Rectal smooth muscle tissue (tissue), 1 donor: ENCODE results near the gene THEMIS.
"Not testable (repeated sequence)": the region's sequence is repeated elsewhere in the genome, so short reads cannot be mapped to it uniquely, and the experiment has no call there.

Experiments used
- H3K27ac ChIP-seq: one replicate; pipeline ENCODE4 v1.7.0; 2013; ENCODE audit warnings: low read depth, low read length, inconsistent platforms
- H3K27me3 ChIP-seq: one replicate; pipeline ENCODE4 v1.7.0; 2013; ENCODE audit warnings: low read length; ENCODE audit not compliant: control insufficient read depth, insufficient read depth
- H3K36me3 ChIP-seq: one replicate; pipeline ENCODE4 v1.7.0; 2013; ENCODE audit warnings: low read length; ENCODE audit not compliant: control insufficient read depth, insufficient read depth
- H3K4me1 ChIP-seq: one replicate; pipeline ENCODE4 v1.7.0; 2013; ENCODE audit warnings: low read length; ENCODE audit not compliant: control insufficient read depth, insufficient read depth
- H3K4me3 ChIP-seq: one replicate; pipeline ENCODE4 v1.7.0; 2013; ENCODE audit warnings: low read length
- H3K9ac ChIP-seq: one replicate; pipeline ENCODE4 v1.7.0; 2013; ENCODE audit warnings: low read length

THEMIS gene

DNA sequence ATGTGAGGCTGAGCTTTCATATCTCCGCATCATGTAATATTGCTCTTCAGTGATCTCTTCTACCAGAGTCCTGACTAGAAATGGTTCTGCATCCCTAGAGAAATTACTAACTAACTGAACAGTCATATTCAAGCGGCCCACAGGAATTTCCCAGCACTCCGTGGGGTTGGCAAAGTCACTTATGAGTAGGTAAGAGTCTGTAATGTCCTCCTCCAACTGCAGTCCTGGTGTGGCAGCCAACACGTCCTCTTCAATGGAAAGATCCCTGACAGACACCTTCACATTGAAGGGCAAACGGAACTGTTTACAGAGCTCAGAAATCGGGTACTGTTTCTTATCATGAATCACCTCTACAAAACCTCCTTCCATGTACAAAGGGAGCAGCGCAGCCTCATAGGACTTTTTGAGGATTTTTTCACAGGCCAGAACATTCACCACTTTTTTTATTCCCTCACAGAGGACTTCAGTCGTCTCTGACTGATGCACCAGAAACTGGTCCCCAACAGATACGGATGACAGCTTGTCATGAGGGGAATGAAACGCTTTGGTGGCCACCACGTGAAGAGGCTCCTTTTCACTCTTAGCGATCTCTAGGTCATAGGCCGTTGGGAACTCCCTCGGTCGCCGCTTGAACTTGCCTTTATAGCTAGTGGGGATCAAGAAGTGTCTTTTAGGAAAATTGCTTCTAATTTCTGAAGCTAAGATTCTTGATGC is 87.7 kb downstream of the THEMIS start:
- Histone ChIP-seq H3K27ac (no peak overlapping the region), H3K36me3 (no peaks in the 10 kb centered on the region)

DNA sequence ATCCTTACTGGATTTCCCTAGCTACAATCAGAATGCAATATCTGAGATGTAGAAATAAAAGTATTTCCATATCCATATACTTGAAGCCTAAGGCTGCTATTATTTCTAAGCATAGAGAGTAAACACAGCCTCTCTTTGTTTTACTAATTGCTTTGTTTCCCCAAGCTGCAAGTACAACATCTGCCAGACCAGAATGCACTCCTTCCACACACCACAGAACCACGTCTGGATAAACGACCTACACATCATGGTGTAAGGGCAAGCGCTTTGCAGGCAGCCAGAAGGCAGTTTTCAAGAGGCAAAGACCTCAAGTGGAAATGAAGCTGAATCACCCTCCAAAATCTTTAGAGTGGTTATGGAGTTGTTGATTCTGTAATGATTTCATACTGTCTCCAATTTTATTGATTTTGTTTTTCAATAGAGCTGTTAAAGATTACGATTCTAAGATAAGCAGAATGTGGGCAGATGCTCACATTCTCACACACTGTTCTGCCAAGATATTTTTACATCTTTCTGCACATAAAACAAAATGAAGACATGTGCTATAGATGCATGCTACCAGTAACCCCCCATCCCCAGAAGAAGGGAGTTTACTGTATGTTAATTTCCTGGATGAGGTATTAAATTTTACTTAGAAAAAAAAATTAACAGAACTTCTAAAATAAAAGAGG is 88.8 kb downstream of the THEMIS start:
- no peaks in the 10 kb centered on the region for H3K27me3 ChIP-seq
- H3K4me1 ChIP-seq: no peaks in the 10 kb centered on the region
- no peak overlapping the region for H3K27ac ChIP-seq
- H3K4me3 ChIP-seq: no peak overlapping the region
- no peaks in the 10 kb centered on the region for H3K36me3 ChIP-seq
- no peak overlapping the region for H3K9ac ChIP-seq

More for the DNA sequence above, 87.7 kb downstream of the THEMIS start:
- Histone ChIP-seq H3K4me3 (no peak overlapping the region), H3K9ac (no peak overlapping the region), H3K4me1 (no peaks in the 10 kb centered on the region), H3K27me3 (no peaks in the 10 kb centered on the region)

- H3K36me3 ChIP-seq: no peaks in the 10 kb centered on the region
- no peak overlapping the region for H3K4me3 ChIP-seq
- H3K4me1 ChIP-seq: no peaks in the 10 kb centered on the region
- H3K27me3 ChIP-seq: no peaks in the 10 kb centered on the region
- H3K9ac ChIP-seq: no peak overlapping the region
- H3K27ac ChIP-seq: no peak overlapping the region
Measured at GRCh38 chr6:127807806-127808517, 92.9 kb downstream of the THEMIS start.

- Histone ChIP-seq H3K9ac (no peak overlapping the region), H3K4me3 (no peak overlapping the region), H3K36me3 (no peaks in the 10 kb centered on the region), H3K4me1 (no peaks in the 10 kb centered on the region), H3K27ac (no peak overlapping the region), H3K27me3 (no peaks in the 10 kb centered on the region)
Measured at GRCh38 chr6:127796713-127797112, 104.1 kb downstream of the THEMIS start.

- H3K4me1 ChIP-seq: no peaks in the 10 kb centered on the region
- no peaks in the 10 kb centered on the region for H3K27me3 ChIP-seq
- H3K27ac ChIP-seq: no peak overlapping the region
- H3K4me3 ChIP-seq: no peak overlapping the region
- H3K9ac ChIP-seq: no peak overlapping the region
- no peaks in the 10 kb centered on the region for H3K36me3 ChIP-seq
Measured at GRCh38 chr6:127794405-127794804, 106.5 kb downstream of the THEMIS start.

- Histone ChIP-seq H3K4me3 (no peak overlapping the region), H3K4me1 (no peaks in the 10 kb centered on the region), H3K27ac (no peak overlapping the region), H3K9ac (no peak overlapping the region), H3K27me3 (no peaks in the 10 kb centered on the region), H3K36me3 (no peaks in the 10 kb centered on the region)
Measured at GRCh38 chr6:127793396-127793795, 107.5 kb downstream of the THEMIS start.

- Histone ChIP-seq H3K27me3 (no peaks in the 10 kb centered on the region), H3K9ac (no peak overlapping the region), H3K36me3 (no peaks in the 10 kb centered on the region), H3K4me1 (no peaks in the 10 kb centered on the region), H3K4me3 (no peak overlapping the region), H3K27ac (no peak overlapping the region)
Measured at GRCh38 chr6:127792616-127793015, 108.2 kb downstream of the THEMIS start.

DNA sequence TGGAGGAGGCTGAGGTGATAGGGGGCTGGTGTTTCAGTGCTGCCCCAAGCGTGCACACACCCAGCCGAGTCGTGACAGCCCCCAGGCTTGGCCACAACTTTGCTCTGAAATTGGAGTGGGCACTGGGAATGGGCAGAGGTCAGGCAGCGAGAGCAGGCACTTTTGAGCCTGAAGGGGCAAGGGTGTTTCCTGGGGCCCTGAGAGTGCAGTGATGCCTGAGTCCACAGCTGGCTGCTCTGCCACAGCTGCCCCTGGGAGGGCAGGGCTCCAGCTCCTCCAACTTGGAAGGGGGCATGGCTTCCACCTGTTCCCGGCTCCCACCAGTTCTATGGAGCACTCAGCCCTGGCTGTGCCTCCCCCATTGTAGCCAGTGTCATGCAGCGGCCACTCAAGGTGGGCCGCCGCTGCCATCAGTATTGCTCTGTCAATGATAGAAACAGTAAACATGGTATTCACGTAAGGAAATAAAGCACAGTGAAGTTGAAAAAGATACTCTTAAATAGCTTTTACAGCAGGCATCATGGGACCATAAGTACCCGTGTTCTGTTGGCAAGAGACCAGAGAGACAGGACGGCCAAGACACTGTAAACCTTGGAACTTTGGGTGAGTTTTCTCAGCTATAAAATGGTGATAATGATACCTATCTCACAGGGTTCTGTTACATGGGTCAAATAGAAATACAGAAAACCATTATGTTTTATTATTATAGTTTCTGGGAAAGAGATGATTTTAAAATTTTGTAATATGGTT is 108.9 kb downstream of the THEMIS start:
- H3K4me3 ChIP-seq: no peak overlapping the region
- no peaks in the 10 kb centered on the region for H3K36me3 ChIP-seq
- H3K27ac ChIP-seq: no peak overlapping the region
- no peak overlapping the region for H3K9ac ChIP-seq
- H3K4me1 ChIP-seq: no peaks in the 10 kb centered on the region
- H3K27me3 ChIP-seq: no peaks in the 10 kb centered on the region

DNA sequence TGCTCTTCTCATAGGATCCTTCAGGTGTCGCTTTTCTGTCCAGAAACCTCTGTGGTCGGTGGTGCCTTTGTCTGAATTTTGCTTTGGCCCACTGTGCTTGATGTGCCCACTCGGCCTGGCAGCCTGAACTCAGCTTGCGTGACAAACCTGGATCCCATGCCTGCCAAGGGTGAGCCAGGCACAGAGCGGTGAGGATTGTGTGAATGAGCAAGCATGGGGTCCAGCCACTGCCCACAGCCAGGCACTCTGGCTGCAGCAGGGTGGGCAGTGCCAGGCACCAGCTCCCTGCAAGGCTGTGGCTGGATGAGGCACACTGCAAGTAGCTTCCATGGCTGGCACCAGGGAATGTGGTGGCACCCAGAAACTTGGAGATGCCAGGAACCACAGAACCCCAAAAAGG is 110.3 kb downstream of the THEMIS start:
- H3K4me3 ChIP-seq: no peak overlapping the region
- no peaks in the 10 kb centered on the region for H3K36me3 ChIP-seq
- H3K4me1 ChIP-seq: no peaks in the 10 kb centered on the region
- no peaks in the 10 kb centered on the region for H3K27me3 ChIP-seq
- H3K9ac ChIP-seq: no peak overlapping the region
- H3K27ac ChIP-seq: no peak overlapping the region

- H3K9ac ChIP-seq: no peak overlapping the region
- no peak overlapping the region for H3K4me3 ChIP-seq
- H3K4me1 ChIP-seq: no peaks in the 10 kb centered on the region
- H3K27me3 ChIP-seq: no peaks in the 10 kb centered on the region
- no peak overlapping the region for H3K27ac ChIP-seq
- H3K36me3 ChIP-seq: no peaks in the 10 kb centered on the region
Measured at GRCh38 chr6:127786109-127786508, 114.7 kb downstream of the THEMIS start.

GRCh38 chr6:127784468-127784867 is 116.4 kb downstream of the THEMIS start:
- Histone ChIP-seq H3K4me3 (no peak overlapping the region), H3K27ac (no peak overlapping the region), H3K9ac (no peak overlapping the region), H3K36me3 (no peaks in the 10 kb centered on the region), H3K27me3 (no peaks in the 10 kb centered on the region), H3K4me1 (no peaks in the 10 kb centered on the region)

DNA sequence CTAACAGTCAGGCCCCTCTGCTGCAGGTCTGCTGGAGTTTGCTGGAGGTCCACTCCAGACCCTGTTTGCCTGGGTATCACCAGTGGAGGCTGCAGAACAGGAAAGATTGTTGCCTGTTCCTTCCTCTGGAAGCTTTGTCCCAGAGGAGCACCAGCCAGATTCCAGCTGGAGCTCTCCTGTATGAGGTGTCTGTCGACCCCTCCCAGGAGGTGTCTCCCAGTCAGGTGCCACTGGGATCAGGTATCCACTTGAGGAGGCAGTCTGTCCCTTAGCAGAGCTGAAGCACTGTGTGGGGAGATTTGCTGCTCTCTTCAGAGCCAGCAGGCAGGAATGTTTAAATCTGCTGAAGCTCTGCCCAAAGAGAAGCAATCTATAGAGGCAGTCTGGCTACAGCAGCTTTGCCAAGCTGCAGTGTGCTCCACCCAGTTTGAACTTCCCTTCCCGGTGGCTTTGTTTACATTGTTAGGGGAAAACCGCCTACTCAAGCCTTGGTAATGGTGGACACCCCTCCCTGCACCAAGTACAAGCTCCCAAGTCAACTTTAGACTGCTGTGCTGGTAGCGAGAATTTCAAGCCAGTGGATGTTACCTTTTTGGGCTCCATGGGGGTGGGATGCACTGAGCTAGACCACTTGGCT is 119.1 kb downstream of the THEMIS start:
- not testable (repeated sequence) for H3K4me3 ChIP-seq, H3K9ac ChIP-seq, H3K36me3 ChIP-seq, H3K4me1 ChIP-seq, H3K27me3 ChIP-seq, H3K27ac ChIP-seq
